ENCODE measurements around the gene SLC4A11.
"Not testable (repeated sequence)": the region's sequence is repeated elsewhere in the genome, so short reads cannot be mapped to it uniquely, and the experiment has no call there.

Gene SLC4A11

GRCh38 chr20:3199976-3200755 is 38.8 kb downstream of the SLC4A11 start:
- DNase-seq, result no peak

GRCh38 chr20:3199206-3199605 is 39.8 kb downstream of the SLC4A11 start:
- DNase-seq, result no peak

- DNase-seq, result no peak
Measured at GRCh38 chr20:3195590-3196237, 43.3 kb downstream of the SLC4A11 start.

GRCh38 chr20:3194617-3195280 is 44.2 kb downstream of the SLC4A11 start:
- no peak for DNase-seq

GRCh38 chr20:3193806-3194616 is 45.0 kb downstream of the SLC4A11 start:
- DNase-seq, result no peak

- DNase-seq, result no peak
Measured at GRCh38 chr20:3192226-3193015, 46.6 kb downstream of the SLC4A11 start.

GRCh38 chr20:3190681-3191111 is 48.3 kb downstream of the SLC4A11 start:
- no peak for DNase-seq

- DNase-seq, result no peak
Measured at GRCh38 chr20:3189561-3190131, 49.3 kb downstream of the SLC4A11 start.

GRCh38 chr20:3188823-3189413 is 50.1 kb downstream of the SLC4A11 start:
- DNase-seq, result no peak

- DNase-seq, result not testable (repeated sequence)
Measured at GRCh38 chr20:3187861-3188260, 51.1 kb downstream of the SLC4A11 start.

- no peak for DNase-seq
Measured at GRCh38 chr20:3183896-3184612, 54.9 kb downstream of the SLC4A11 start.

GRCh38 chr20:3182429-3182828 is 56.6 kb downstream of the SLC4A11 start:
- not testable (repeated sequence) for DNase-seq

GRCh38 chr20:3181270-3181669 is 57.7 kb downstream of the SLC4A11 start:
- DNase-seq, result no peak

GRCh38 chr20:3180319-3180718 is 58.7 kb downstream of the SLC4A11 start:
- no peak for DNase-seq

- no peak for DNase-seq
Measured at GRCh38 chr20:3177746-3178485, 61.1 kb downstream of the SLC4A11 start.

All from NCI-H446 (cell line).